ENCODE measurements around the gene DYNC1I1. TPM values are rescaled to one million over a fixed set of nuclear protein-coding genes. Genes with fewer than 3 reads are reported as not detected.

Gene DYNC1I1
- total RNA-seq, 2 experiments from 2014 or later: 0.08 TPM; not detected in 1

DNA sequence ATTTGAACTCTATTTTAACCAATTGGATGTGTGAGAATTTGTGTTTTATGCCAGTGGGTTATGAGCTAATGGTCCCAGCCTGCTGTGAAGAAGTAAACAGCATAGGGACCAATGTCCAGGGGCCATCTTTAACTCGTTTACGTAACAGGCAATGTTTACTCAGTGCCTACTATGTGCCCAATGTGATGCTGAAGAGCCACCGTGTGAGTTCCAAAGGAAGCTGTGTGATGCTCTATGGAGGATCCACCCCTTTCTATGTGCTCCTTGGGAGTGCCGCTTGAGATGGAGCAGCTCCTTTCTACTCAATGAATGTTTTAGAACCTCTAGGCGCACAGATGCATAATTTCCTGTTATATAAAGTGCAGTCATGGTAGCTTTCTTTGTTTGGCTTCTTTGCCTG lies 21.3 kb downstream of the DYNC1I1 start:
- Histone ChIP-seq H3K4me3 (ENCODE audit: low read length) (no peak overlapping the region), H3K27ac (ENCODE audit: low read depth in 1 of 2, low read length in 2 of 2) (no peak overlapping the region), H3K36me3 (ENCODE audit: insufficient read depth, low read length) (no peaks in the 10 kb centered on the region), H3K27me3 (ENCODE audit: control insufficient read depth in 1 of 2, insufficient read depth in 2 of 2, low read length in 2 of 2) (peaks cover 0 to under 1% of the 10 kb centered on the region in 2 experiments), H3K4me1 (ENCODE audit: insufficient read depth, low read length) (no peaks in the 10 kb centered on the region), H3K9me3 (ENCODE audit: control insufficient read depth in 1 of 2, insufficient read depth in 1 of 2, low read length in 2 of 2) (no peaks in the 10 kb centered on the region)
- ChIA-PET CTCF (no interaction called here), POLR2A (no interaction called here)
- intact Hi-C loops (cut with DNase I, micrococcal nuclease): no loop called here
- no peak for DNase-seq
- TF ChIP-seq, protein P1, sequence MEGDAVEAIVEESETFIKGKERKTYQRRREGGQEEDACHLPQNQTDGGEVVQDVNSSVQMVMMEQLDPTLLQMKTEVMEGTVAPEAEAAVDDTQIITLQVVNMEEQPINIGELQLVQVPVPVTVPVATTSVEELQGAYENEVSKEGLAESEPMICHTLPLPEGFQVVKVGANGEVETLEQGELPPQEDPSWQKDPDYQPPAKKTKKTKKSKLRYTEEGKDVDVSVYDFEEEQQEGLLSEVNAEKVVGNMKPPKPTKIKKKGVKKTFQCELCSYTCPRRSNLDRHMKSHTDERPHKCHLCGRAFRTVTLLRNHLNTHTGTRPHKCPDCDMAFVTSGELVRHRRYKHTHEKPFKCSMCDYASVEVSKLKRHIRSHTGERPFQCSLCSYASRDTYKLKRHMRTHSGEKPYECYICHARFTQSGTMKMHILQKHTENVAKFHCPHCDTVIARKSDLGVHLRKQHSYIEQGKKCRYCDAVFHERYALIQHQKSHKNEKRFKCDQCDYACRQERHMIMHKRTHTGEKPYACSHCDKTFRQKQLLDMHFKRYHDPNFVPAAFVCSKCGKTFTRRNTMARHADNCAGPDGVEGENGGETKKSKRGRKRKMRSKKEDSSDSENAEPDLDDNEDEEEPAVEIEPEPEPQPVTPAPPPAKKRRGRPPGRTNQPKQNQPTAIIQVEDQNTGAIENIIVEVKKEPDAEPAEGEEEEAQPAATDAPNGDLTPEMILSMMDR (IDR thresholded peaks at IDR 0.05): no peak
- peaks cover 9% of the 10 kb centered on the region for H3K27me3 Mint-ChIP-seq
- no peak for ATAC-seq (ENCODE audit: poor library complexity)
- no peak overlapping the region for H3K27ac Mint-ChIP-seq
- no peak overlapping the region for H3K4me3 Mint-ChIP-seq
- no peaks in the 10 kb centered on the region for H3K36me3 Mint-ChIP-seq (ENCODE audit: low read depth)
- H3K4me1 Mint-ChIP-seq (ENCODE audit: low read depth): no peaks in the 10 kb centered on the region
- peaks cover 4% of the 10 kb centered on the region for H3K9me3 Mint-ChIP-seq

DNA sequence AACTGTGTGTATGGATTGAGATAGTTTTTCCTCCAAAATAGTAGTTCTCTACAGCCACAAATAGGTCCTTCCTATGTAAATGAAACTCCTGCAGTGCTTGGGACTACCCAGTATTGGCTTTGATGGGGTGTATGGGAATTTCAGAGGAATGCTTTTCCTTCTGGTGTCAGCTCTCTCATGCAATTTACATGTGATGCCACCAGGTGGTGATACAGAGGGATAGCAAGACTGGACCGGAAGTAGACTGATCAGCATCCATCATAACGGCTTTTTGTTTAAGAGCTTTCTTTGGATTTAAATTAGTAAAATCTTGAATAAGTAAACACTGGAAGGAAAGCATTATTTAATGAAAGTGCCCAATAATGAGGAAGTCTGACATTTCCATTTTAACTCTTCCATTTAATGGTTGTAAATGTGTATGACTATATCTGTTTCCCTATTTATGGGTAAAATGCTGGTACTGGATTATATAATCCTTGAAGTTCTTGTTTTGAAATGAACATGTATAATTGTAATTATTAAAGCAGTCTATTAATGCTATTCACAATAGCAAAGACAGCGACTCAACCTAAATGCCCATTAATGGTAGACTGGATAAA lies 22.7 kb downstream of the DYNC1I1 start:
- ChIA-PET CTCF (no interaction called here), POLR2A (no interaction called here)
- H3K4me1 Mint-ChIP-seq (ENCODE audit: low read depth): no peaks in the 10 kb centered on the region
- H3K9me3 Mint-ChIP-seq: peaks cover 4% of the 10 kb centered on the region
- no peak overlapping the region for H3K4me3 ChIP-seq (ENCODE audit: low read length)
- peaks cover 8% of the 10 kb centered on the region for H3K27me3 Mint-ChIP-seq
- H3K36me3 Mint-ChIP-seq (ENCODE audit: low read depth): no peaks in the 10 kb centered on the region
- no peaks in the 10 kb centered on the region for H3K4me1 ChIP-seq (ENCODE audit: insufficient read depth, low read length)
- ATAC-seq (ENCODE audit: poor library complexity) (no peak), DNase-seq (no peak)
- TF ChIP-seq, protein P1 (IDR thresholded peaks at IDR 0.05): no peak
- H3K27ac Mint-ChIP-seq: no peak overlapping the region
- no peaks in the 10 kb centered on the region for H3K27me3 ChIP-seq (ENCODE audit: control insufficient read depth in 1 of 2, insufficient read depth in 2 of 2, low read length in 2 of 2)
- H3K9me3 ChIP-seq (ENCODE audit: control insufficient read depth in 1 of 2, insufficient read depth in 1 of 2, low read length in 2 of 2): no peaks in the 10 kb centered on the region
- H3K27ac ChIP-seq (ENCODE audit: low read depth in 1 of 2, low read length in 2 of 2): no peak overlapping the region
- H3K4me3 Mint-ChIP-seq: no peak overlapping the region
- H3K36me3 ChIP-seq (ENCODE audit: insufficient read depth, low read length): no peaks in the 10 kb centered on the region
- intact Hi-C loops (cut with DNase I, micrococcal nuclease): no loop called here

DNA sequence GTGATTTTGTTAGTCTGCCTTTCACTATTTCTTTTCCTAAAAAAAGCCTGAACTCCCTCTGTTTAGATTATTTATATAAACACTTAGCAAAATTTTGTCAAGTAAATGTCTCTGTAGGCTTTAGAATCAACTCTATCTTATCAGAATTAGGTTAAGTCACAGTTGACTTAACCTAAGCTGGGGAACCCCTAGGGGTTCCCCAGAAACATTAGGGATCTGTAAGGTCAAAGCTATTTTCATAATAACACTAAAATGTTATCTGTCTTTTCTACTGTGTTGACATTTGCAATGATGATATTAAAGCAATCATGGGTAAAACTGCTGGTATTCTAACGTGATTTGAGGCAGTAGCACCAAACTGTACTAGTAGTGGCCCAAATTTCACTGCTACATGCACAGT lies 24.3 kb downstream of the DYNC1I1 start:
- POLR2A ChIA-PET: no interaction called here
- Mint-ChIP-seq H3K27ac (no peak overlapping the region), H3K9me3 (peaks cover 4% of the 10 kb centered on the region), H3K27me3 (peaks cover 4% of the 10 kb centered on the region), H3K36me3 (ENCODE audit: low read depth) (no peaks in the 10 kb centered on the region), H3K4me3 (no peak overlapping the region), H3K4me1 (ENCODE audit: low read depth) (no peaks in the 10 kb centered on the region)
- no peak for ATAC-seq (ENCODE audit: poor library complexity)
- H3K4me1 ChIP-seq (ENCODE audit: insufficient read depth, low read length): no peaks in the 10 kb centered on the region
- H3K27ac ChIP-seq (ENCODE audit: low read depth in 1 of 2, low read length in 2 of 2): no peak overlapping the region
- CTCF ChIA-PET: no interaction called here
- no peak overlapping the region for H3K4me3 ChIP-seq (ENCODE audit: low read length)
- no peaks in the 10 kb centered on the region for H3K36me3 ChIP-seq (ENCODE audit: insufficient read depth, low read length)
- no peak for DNase-seq
- H3K9me3 ChIP-seq (ENCODE audit: control insufficient read depth in 1 of 2, insufficient read depth in 1 of 2, low read length in 2 of 2): no peaks in the 10 kb centered on the region
- intact Hi-C loops (cut with DNase I, micrococcal nuclease): no loop called here
- no peaks in the 10 kb centered on the region for H3K27me3 ChIP-seq (ENCODE audit: control insufficient read depth in 1 of 2, insufficient read depth in 2 of 2, low read length in 2 of 2)
- TF ChIP-seq, protein P1 (IDR thresholded peaks at IDR 0.05): no peak
